Endothelial cell (in vitro differentiated cells): ENCODE data around the gene ABHD17C. TPM values are rescaled to one million over a fixed set of nuclear protein-coding genes. Genes with fewer than 3 reads are reported as not detected.

ENCODE experiments used
- DNase-seq: peaks from one replicate; pipeline ENCODE4 v3.0.0; 2021; ENCODE audit warnings: low spot score
- H3K27ac Mint-ChIP-seq: one replicate; pipeline ENCODE4 v1.8.0; 2021; ENCODE audit warnings: mixed read lengths, inconsistent platforms; ENCODE audit not compliant: unreplicated experiment
- H3K27me3 Mint-ChIP-seq: one replicate; pipeline ENCODE4 v1.8.0; 2021; ENCODE audit warnings: mild to moderate bottlenecking, moderate library complexity, mixed read lengths, inconsistent platforms; ENCODE audit not compliant: unreplicated experiment
- H3K36me3 Mint-ChIP-seq: one replicate; pipeline ENCODE4 v1.8.0; 2021; ENCODE audit warnings: mild to moderate bottlenecking, low read depth, mixed read lengths, inconsistent platforms; ENCODE audit not compliant: unreplicated experiment
- H3K4me1 Mint-ChIP-seq: one replicate; pipeline ENCODE4 v1.8.0; 2021; ENCODE audit warnings: mild to moderate bottlenecking, mixed read lengths, inconsistent platforms; ENCODE audit not compliant: unreplicated experiment
- H3K4me3 Mint-ChIP-seq: one replicate; pipeline ENCODE4 v1.8.0; 2021; ENCODE audit warnings: mild to moderate bottlenecking, mixed read lengths, inconsistent platforms; ENCODE audit not compliant: unreplicated experiment
- H3K9me3 Mint-ChIP-seq: one replicate; pipeline ENCODE4 v1.8.0; 2021; ENCODE audit warnings: mixed read lengths, inconsistent platforms; ENCODE audit not compliant: unreplicated experiment
- total RNA-seq: library from RNA; stranded (reverse); fragmentation: NEBNext Ultra II Directional; extraction: Animal tissue kit (Norgen Biotek cat#: 25700); gene quantifications from one replicate; pipeline ENCODE4 v1.2.1, GENCODE V29; 2021; ENCODE audit not compliant: unreplicated experiment
- TF ChIP-seq, protein P1 (sequence below): fragments of 200-600 bp; sonication (generic); IDR thresholded peaks from one replicate; pipeline ENCODE4 v1.5.0; 2021; ENCODE audit warnings: antibody characterized with exemption; ENCODE audit not compliant: unreplicated experiment

The ABHD17C gene
- total RNA-seq, 1 donor from 2014 or later: 3.3 TPM

DNA sequence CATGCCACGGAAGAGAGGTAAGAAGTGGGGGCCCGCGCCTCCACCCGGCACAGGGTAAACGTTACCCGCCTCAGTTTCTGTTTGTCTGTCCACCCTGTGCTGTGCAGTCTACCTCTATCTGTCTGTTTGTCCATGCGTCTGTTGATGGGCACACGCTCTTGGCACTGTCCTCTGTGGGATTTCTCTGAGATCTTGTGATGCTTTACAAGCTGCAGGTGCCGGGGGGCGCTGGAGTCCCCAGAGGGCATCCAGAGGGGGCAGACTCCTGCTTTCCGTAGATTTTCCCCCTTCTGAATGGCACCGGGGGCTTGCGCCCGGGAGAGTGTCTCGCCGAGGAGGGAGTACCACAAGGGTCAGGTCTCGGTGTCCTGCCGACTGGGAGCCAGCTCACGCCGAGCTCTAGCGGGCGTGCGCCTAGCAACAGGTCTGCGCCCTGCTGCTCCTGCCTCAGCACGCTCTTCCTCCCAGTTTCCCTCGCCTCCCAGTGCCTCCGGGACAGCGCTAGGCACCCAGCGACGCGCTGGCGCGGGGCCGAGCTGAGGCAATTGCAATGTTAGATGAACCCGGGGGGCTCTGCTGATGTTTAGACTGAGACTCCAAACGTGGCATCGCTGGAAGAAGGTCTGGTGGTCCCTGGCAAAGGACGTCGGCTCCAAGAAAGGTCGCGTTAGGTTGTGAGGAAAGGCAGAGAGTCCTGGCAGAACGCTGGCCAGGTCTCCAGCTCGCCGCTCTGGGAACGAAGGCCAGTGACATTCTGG, 84.7 kb downstream of the ABHD17C start:
- no peaks in the 10 kb centered on the region for H3K36me3 Mint-ChIP-seq
- TF ChIP-seq, protein P1, sequence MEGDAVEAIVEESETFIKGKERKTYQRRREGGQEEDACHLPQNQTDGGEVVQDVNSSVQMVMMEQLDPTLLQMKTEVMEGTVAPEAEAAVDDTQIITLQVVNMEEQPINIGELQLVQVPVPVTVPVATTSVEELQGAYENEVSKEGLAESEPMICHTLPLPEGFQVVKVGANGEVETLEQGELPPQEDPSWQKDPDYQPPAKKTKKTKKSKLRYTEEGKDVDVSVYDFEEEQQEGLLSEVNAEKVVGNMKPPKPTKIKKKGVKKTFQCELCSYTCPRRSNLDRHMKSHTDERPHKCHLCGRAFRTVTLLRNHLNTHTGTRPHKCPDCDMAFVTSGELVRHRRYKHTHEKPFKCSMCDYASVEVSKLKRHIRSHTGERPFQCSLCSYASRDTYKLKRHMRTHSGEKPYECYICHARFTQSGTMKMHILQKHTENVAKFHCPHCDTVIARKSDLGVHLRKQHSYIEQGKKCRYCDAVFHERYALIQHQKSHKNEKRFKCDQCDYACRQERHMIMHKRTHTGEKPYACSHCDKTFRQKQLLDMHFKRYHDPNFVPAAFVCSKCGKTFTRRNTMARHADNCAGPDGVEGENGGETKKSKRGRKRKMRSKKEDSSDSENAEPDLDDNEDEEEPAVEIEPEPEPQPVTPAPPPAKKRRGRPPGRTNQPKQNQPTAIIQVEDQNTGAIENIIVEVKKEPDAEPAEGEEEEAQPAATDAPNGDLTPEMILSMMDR: no peak
- H3K4me1 Mint-ChIP-seq: peaks cover 21% of the 10 kb centered on the region
- no peak overlapping the region for H3K27ac Mint-ChIP-seq
- peaks cover 7% of the 10 kb centered on the region for H3K27me3 Mint-ChIP-seq
- peak overlapping the region; percentile 1 for H3K4me3 Mint-ChIP-seq
- no peaks in the 10 kb centered on the region for H3K9me3 Mint-ChIP-seq
- DNase-seq: peak; percentile 33

DNA sequence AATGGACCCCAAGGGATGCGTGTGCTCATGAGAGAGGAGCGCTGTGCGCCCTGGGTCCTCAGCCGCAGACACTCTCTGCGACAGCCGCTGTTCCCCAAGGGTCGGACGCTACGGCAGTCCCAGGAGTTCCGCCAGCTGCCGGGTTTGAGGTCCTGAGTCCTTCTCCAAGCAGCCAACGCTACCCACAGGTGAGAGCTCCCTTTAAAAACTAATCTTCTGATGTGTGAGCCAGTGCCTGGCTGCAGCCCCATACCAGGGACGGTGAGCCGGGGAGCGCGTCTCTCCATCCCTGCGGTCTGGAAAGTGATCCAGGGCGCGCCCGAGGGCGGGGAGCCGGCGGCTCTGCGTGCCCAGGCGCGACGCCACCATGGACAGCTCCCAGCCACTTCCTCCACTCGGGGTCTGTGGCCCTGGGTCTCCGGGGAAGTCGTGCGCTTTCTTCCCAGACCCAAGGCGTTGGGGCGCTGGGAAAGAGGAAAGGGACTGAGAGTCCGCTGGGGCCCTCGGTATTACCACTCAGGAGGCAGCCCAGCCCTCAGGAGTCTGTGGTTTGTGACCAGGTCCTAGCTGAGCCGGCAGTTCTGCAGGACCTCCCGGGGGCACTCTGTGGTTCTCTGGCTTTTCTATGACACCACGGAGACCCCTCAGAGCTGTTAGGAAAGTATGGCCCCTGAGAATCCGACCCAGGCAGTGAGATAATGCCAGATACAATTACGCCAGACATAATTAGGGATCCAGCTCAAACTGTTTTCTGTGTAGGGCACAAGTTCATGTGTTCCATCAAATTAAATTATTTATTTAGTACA, 85.5 kb downstream of the ABHD17C start:
- peak; percentile 87 for DNase-seq
- peak overlapping the region; percentile 1 for H3K4me3 Mint-ChIP-seq
- H3K27me3 Mint-ChIP-seq: peaks cover 7% of the 10 kb centered on the region
- peaks cover 21% of the 10 kb centered on the region for H3K4me1 Mint-ChIP-seq
- no peaks in the 10 kb centered on the region for H3K9me3 Mint-ChIP-seq
- TF ChIP-seq, protein P1: no peak
- H3K27ac Mint-ChIP-seq: no peak overlapping the region
- no peaks in the 10 kb centered on the region for H3K36me3 Mint-ChIP-seq

DNA sequence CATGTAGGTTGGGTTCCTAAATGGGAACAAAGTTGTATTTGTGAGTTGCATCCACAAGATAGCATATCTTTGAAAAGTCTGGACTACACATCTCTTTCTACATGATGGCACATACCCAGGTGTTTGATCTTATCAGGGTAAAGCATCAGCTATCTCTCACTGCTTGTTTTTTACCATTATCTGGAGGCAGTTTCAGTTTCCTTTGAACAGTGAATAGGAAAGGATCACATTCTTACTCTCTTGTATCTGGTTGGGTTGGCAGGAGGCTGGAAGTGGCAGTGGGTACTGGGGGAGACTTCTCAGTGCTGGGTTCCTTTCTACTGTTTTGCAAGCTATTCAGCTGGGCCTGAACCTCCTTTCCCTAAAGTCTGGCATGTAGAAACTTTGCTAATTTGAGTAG, 88.2 kb downstream of the ABHD17C start:
- no peak overlapping the region for H3K27ac Mint-ChIP-seq
- no peaks in the 10 kb centered on the region for H3K36me3 Mint-ChIP-seq
- H3K27me3 Mint-ChIP-seq: peaks cover 12% of the 10 kb centered on the region
- DNase-seq: no peak
- H3K9me3 Mint-ChIP-seq: no peaks in the 10 kb centered on the region
- no peak overlapping the region for H3K4me3 Mint-ChIP-seq
- TF ChIP-seq, protein P1: no peak
- H3K4me1 Mint-ChIP-seq: peaks cover 5% of the 10 kb centered on the region

DNA sequence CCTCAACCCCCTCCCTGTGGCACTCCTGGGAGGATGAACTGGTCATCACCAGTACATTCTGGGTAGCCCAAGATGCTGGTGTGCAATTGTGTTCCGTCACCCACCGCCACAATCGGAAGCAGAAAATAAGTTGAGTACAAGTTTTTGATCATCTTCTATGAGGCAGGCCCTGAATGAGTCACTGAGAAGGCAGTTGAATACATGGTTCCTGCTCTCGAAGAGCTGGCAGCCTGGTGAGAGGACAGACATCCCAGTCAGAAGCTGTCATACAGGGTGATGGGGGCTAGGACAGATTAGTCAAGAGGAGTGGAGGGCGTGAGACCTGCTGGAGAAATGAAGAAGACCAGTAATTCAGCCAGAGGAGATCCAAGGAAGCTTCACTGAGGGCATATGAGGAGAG, 90.2 kb downstream of the ABHD17C start:
- Mint-ChIP-seq H3K27ac (no peak overlapping the region), H3K27me3 (peaks cover 5% of the 10 kb centered on the region), H3K4me3 (no peak overlapping the region), H3K9me3 (no peaks in the 10 kb centered on the region), H3K4me1 (no peaks in the 10 kb centered on the region), H3K36me3 (no peaks in the 10 kb centered on the region)
- TF ChIP-seq, protein P1: no peak
- no peak for DNase-seq

DNA sequence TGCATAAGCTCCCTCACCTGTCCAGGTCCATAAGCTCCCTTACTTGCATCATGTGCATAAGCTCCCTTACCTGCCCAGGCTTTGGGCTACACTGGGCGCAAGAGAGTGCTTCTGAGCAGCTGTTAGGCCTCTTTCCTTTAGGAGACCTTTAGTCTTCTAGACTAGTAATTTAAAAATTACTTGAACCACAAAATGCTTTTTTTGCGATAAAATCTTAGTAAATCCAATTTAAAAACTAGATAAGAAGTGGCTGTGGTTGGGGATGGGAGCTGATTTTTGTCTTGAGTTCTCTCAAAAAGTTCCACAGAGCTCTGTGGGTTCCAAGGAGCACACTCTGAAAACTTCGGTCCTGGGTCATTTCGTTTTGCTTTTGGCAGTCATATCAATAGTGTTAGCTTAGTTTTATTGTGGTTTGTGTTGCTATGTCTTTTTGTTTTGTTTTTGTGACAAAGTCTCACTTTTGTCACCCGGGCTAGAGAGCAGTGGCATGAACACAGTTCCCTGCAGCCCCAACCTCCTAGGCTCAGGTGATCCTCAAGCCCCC, 90.8 kb downstream of the ABHD17C start:
- no peak for DNase-seq
- Mint-ChIP-seq H3K27me3 (peaks cover 5% of the 10 kb centered on the region), H3K36me3 (no peaks in the 10 kb centered on the region), H3K9me3 (no peaks in the 10 kb centered on the region), H3K27ac (no peak overlapping the region), H3K4me3 (no peak overlapping the region), H3K4me1 (no peaks in the 10 kb centered on the region)
- TF ChIP-seq, protein P1: no peak
